CD4-positive, alpha-beta T cell treated with Interferon alpha-2 for 1 hour (primary cell): Measurements from ENCODE around the gene SIPA1L2.
"Not testable (repeated sequence)": the region's sequence is repeated elsewhere in the genome, so short reads cannot be mapped to it uniquely, and the experiment has no call there.

ENCODE experiments used
- DNase-seq, 2 donors: peaks; one replicate each; pipeline ENCODE4 v3.0.0-alpha.2; 2020 to 2022

SIPA1L2 gene

GRCh38 chr1:232614811-232615210 is 15.1 kb downstream of the SIPA1L2 start:
- DNase-seq = no peak

GRCh38 chr1:232613752-232614381 is 16.1 kb downstream of the SIPA1L2 start:
- DNase-seq = no peak

GRCh38 chr1:232612836-232613235 is 17.1 kb downstream of the SIPA1L2 start:
- DNase-seq = not testable (repeated sequence)

GRCh38 chr1:232611834-232612233 is 18.1 kb downstream of the SIPA1L2 start:
- DNase-seq = no peak

- peak in 1 of 2 donors; percentile 37 for DNase-seq
Observed at GRCh38 chr1:232610902-232611745, 18.8 kb downstream of the SIPA1L2 start.

- no peak for DNase-seq
Observed at GRCh38 chr1:232610192-232610901, 19.6 kb downstream of the SIPA1L2 start.

GRCh38 chr1:232608427-232608826 is 21.5 kb downstream of the SIPA1L2 start:
- DNase-seq = no peak

DNA sequence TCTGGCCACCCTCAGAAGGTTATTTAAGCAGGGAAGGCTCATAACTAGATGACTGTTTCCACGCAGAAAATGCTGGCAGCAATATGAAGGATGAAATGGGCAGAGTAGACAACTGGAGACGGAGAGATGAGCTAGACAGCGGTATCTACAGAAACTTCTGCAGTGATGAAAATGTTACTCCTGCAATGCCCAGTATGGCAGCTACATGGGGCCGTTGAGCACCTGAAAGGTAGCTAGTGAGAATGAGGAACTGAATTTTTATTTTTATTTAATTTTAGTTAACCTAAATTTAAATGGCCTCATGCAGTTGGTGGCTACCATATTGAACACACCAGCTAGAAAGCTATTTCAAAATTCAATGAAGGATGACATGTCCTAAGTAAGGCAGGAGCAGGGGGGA is 27.3 kb downstream of the SIPA1L2 start:
- no peak for DNase-seq

GRCh38 chr1:232600424-232601258 is 29.3 kb downstream of the SIPA1L2 start:
- peak in 1 of 2 donors; percentile 40 for DNase-seq

- DNase-seq = no peak
Observed at GRCh38 chr1:232599178-232600041, 30.5 kb downstream of the SIPA1L2 start.

DNA sequence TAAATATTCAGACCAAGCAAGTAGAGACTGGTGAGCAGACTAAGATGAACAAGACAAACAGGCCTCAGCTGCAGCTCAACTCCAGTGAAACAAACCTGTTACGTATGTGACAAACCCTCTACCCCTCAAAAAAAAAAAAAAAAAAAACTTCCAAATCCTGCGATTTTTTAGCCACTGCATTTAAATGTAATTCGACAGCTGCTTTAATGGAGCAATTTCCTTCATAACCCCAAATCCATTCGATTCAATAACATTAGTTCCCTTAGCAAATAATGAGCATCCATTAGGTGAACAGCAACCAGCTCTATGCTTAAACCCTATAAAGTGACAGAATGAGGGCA is 31.1 kb downstream of the SIPA1L2 start:
- no peak for DNase-seq

- no peak for DNase-seq
Observed at GRCh38 chr1:232598133-232598532, 31.8 kb downstream of the SIPA1L2 start.

DNA sequence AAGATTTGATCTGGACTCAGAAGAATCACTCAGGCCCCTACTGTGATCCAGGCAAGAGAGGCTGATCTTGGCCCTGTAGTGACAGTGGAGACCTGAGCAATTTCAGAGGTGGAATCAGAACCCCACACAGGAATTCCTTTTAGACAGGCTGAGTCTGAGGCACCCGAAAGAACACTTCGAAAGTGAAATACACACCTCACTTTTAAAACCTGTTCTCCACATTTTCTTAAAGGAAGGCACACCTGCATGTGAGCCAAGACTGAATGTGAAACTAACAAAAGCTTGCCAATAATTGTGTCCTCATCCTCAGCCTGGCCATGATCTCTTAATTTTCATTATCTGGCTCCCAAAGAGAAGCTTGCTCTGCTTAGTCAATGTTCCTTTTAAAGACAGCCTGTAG is 32.2 kb downstream of the SIPA1L2 start:
- no peak for DNase-seq

DNA sequence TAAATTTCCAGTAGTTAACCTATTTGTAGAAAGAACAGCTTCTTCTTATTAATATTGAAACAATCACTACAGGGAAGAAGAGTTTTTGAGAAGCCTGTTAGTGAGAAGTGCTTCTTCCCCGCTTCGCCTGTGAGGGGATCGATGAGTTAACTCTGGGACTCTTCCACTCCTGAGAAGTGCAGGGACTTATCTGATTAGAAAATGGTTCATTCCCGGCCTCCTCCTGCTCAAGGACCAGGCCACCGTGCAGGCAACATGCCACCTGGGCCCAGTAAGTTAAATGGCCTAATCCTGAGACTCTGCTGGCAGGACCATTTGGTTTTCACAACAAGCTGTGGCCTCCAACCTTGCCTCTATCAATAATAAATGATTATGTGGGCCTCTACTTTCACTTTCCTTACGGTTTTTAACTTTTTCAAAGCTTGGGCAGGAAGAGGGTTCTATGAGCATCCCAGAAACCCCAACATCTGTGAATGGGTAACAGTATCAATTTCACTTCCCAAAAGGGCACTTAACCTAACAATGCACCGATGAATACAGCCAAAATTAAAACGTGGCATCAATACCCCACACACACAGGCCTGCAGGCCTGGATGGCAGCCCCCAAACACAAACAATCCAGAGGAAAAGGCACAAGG is 33.1 kb downstream of the SIPA1L2 start:
- no peak for DNase-seq

DNA sequence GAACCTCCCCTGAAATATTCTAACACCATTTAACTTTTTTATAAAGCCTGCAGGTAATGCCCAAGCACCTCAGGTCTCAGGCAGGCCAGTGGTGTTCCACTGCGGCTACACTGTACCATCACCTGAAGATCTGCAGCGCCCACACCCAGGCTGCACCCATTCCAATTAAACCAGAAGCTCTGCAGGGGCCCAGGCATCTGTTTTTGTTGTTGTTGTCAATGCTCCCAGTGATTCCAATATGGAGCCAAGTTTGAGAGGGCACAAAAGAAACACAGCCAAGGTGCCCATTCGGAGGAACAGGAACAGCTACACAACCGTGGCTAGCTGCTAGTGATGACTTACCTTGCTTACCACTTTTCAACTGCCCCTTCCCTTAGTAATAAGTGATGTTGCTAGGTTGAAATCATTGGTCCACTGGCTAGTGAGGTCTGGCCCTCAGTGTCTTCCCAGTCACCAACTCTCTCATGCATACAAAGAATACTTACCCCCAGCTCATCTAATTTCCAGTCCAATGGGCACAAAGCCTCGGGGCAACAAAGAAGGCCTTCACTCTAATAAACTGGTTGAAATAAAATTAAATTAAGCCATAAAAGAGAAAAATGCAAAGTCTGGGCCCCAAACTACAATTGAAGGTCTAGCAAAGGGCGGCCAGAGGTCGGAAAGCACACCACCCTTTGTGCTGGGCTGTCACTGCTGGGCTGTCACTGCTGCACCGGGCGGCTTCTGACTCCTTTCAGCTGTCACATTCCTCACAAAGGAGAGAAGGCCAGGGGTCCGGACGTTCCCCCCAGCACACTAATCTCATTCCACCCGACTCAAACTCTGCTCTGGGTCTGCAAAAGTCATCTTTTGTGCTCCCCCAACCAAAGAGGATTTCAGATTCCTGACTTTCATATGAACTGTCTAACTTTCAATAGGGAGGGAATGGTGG is 34.9 kb downstream of the SIPA1L2 start:
- no peak for DNase-seq

DNA sequence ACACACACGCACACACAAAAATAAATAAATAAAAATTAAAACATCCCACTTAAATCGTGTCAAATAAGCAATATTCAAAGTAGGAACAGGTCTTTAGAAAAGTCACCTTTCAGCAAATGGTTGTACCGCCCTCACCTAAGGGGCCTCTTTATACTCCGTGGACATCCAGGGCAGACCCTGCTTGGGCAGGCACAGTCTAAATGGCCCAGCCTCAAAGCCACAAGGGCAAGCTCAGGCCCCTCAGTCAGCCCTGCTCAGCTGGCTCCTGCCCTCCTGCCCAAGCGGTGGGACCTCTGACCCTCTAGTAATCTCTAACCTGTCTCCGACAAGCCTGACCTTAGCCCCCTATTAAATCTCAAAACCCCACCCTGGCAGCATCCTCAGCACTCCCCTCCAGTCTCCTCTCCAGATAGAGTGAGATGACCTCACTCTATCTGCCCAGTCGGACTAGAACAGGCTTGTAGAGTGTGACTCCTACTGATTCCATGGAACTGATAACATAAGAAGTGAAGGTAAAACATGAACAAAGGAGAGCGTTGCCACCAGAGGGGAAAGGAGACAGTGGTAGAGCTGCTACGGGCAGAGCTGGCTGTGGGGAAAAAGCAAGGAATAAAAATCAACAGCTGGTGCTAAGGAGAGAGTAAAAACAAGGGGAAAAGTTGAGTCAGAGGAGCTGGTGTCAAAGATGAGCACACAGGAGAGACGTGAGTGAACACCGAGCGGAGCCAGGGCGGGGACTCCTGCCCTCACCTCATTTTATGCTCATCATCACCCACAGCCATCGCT is 36.0 kb downstream of the SIPA1L2 start:
- DNase-seq = no peak

DNA sequence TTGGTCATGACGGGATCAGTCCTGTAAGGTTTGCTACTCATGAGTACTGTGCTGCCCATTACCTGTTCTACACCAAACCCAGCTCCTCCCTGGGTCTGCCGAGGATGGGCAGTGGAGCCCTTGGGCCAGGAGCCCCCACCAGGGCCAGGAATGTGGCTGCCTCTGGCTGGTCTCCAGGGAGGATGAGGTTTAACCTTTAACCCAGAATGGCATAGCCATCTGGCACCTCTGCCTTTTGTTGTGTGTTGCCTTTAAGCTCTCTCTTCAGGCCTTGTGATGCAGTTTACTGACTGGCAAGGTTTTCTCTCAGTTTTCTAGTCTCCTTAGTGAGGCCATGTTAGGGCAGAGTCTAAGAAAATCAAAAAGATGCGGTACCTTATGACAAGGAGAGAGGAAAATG is 38.6 kb downstream of the SIPA1L2 start:
- no peak for DNase-seq

DNA sequence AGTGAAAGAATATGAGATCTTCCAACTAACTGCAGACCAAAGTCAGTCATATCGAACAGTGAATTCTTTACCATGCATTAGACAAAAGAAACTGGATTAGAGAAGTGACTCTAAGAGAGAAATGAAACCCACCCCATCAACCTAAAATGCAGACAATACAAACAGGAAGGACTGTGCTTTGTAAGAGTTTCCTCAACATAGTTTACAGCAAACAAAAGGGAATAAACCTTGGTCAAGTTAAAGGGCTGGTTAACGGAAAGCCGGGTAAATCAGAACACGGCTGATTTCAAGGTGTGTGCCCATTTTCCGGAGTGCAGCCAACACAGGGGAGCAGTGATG is 39.2 kb downstream of the SIPA1L2 start:
- no peak for DNase-seq
